Endothelial cell of umbilical vein (primary cell): ENCODE measurements around the gene LSR. TPM values are rescaled to one million over a fixed set of nuclear protein-coding genes. Genes with fewer than 3 reads are reported as not detected.

ENCODE experiments used
- BruUV-seq: library from RNA; stranded (reverse); fragments of 400-500 nt; replicated peaks from 2 replicates; lab custom pipeline; 2021; lab: Mats Ljungman, UMichigan
- CTCF ChIA-PET: fragments of 300-600, 350-600 bp; sonication (Branson Sonifier 250); formaldehyde crosslinking; loops from one replicate; lab custom pipeline; 2021; ENCODE audit warnings: antibody characterized with exemption, inconsistent platforms; lab: Charles Lee
- POLR2A ChIA-PET: fragments of 300-600, 350-600 bp; sonication (Branson Sonifier 250); formaldehyde crosslinking; loops from one replicate; lab custom pipeline; 2021; ENCODE audit warnings: antibody characterized with exemption, inconsistent platforms; lab: Charles Lee
- DNase-seq: peaks from one replicate; pipeline ENCODE4 v3.0.0-alpha.2; 2011; ENCODE audit warnings: low read depth, low spot score
- FAIRE-seq: peaks from 2 replicates; lab custom pipeline; 2011; peaks lifted over from hg19 to GRCh38; lab: Jason Lieb, UNC
- H2AFZ ChIP-seq: 2 replicates; pipeline ENCODE4 v1.6.0; 2012; ENCODE audit warnings: low read depth, low read length, control low read depth, inconsistent platforms
- H3K27ac ChIP-seq: 2 replicates; pipeline ENCODE4 v1.5.1; 2011; ENCODE audit warnings: low read depth, mild to moderate bottlenecking, control low read depth, low read length, moderate library complexity; ENCODE audit not compliant: insufficient read depth
- H3K27me3 ChIP-seq, 2 experiments: 2 replicates each; pipeline versions ENCODE4 v1.6.0 to v1.6.1; 2011; ENCODE audit warnings: low read length in 2 of 2, mixed read lengths in 1 of 2; ENCODE audit not compliant: control insufficient read depth in 2 of 2, insufficient read depth in 2 of 2
- H3K36me3 ChIP-seq, 2 experiments: 2 replicates in 1 of 2; 3 replicates in 1 of 2; pipeline ENCODE4 v1.5.1; 2011; ENCODE audit warnings: low read length in 2 of 2, mild to moderate bottlenecking in 1 of 2, moderate library complexity in 1 of 2; ENCODE audit not compliant: control insufficient read depth in 2 of 2, insufficient read depth in 2 of 2; ENCODE audit errors: extremely low read depth in 1 of 2
- H3K4me1 ChIP-seq: 3 replicates; pipeline ENCODE4 v1.5.1; 2011; ENCODE audit warnings: mild to moderate bottlenecking, low read length; ENCODE audit not compliant: control insufficient read depth, insufficient read depth; ENCODE audit errors: extremely low read depth
- H3K4me2 ChIP-seq: 2 replicates; pipeline ENCODE4 v1.6.1; 2011; ENCODE audit warnings: low read length, control low read depth, mixed read lengths; ENCODE audit not compliant: insufficient read depth
- H3K4me3 ChIP-seq, 3 experiments: fragments of 200-600 bp in 1 of 3; sonication (generic), shearing (Covaris generic) in 1 of 3; replicated peaks in 1 of 3; 2 replicates each; pipeline ENCODE4 v1.5.1; 2011 to 2016; ENCODE audit warnings: control low read depth in 3 of 3, low read length in 3 of 3, mild to moderate bottlenecking in 2 of 3, inconsistent platforms in 1 of 3, low read depth in 1 of 3, moderate library complexity in 1 of 3; ENCODE audit not compliant: insufficient read depth in 1 of 3
- H3K79me2 ChIP-seq: 2 replicates; pipeline ENCODE4 v1.6.0; 2012; ENCODE audit warnings: low read length, inconsistent platforms; ENCODE audit not compliant: control insufficient read depth, insufficient read depth
- H3K9ac ChIP-seq: replicated peaks from 2 replicates; pipeline ENCODE3; 2011; ENCODE audit warnings: low read length, control low read depth; ENCODE audit not compliant: insufficient read depth; ENCODE audit errors: extremely low read depth
- H3K9me1 ChIP-seq: replicated peaks from 3 replicates; pipeline ENCODE4 v1.6.0; 2011; ENCODE audit warnings: mild to moderate bottlenecking, low read length; ENCODE audit not compliant: control insufficient read depth, insufficient read depth; ENCODE audit errors: extremely low read depth
- H3K9me3 ChIP-seq: replicated peaks from 2 replicates; pipeline ENCODE4 v1.5.1; 2012; ENCODE audit warnings: low read length, inconsistent platforms; ENCODE audit not compliant: control insufficient read depth, insufficient read depth
- H4K20me1 ChIP-seq: replicated peaks from 2 replicates; pipeline ENCODE3; 2011; ENCODE audit warnings: mild to moderate bottlenecking, low read length; ENCODE audit not compliant: control insufficient read depth, insufficient read depth; ENCODE audit errors: extremely low read depth
- EZH2 ChIP-seq: IDR thresholded peaks from 2 replicates; pipeline ENCODE4 v1.6.1; 2012; ENCODE audit warnings: borderline replicate concordance, low read depth, mild to moderate bottlenecking, moderate library complexity, low read length, inconsistent platforms; ENCODE audit not compliant: severe bottlenecking
- FOS ChIP-seq: IDR thresholded peaks from 2 replicates; pipeline ENCODE4 v1.6.1; 2011; ENCODE audit warnings: mild to moderate bottlenecking, low read length, moderate library complexity, borderline replicate concordance; ENCODE audit not compliant: insufficient read depth
- GATA2 ChIP-seq: IDR thresholded peaks from 2 replicates; pipeline ENCODE4 v1.7.0; 2011; ENCODE audit warnings: low read depth, mild to moderate bottlenecking, moderate library complexity, mixed read lengths, low read length; ENCODE audit not compliant: insufficient read length, insufficient read depth
- JUN ChIP-seq: IDR thresholded peaks from 2 replicates; pipeline ENCODE4 v1.6.1; 2011; ENCODE audit warnings: borderline replicate concordance, low read depth; ENCODE audit not compliant: insufficient read length, insufficient read depth
- MYC ChIP-seq: IDR thresholded peaks from one replicate; pipeline ENCODE4 v1.6.1; 2011; ENCODE audit warnings: mild to moderate bottlenecking, low read depth, low read length
- POLR2A ChIP-seq: IDR thresholded peaks from 2 replicates; pipeline ENCODE4 v1.6.1; 2012; ENCODE audit warnings: low read depth, mild to moderate bottlenecking, control low read depth, low read length
- POLR2AphosphoS5 ChIP-seq: IDR thresholded peaks from 2 replicates; pipeline ENCODE4 v1.6.1; 2012; ENCODE audit warnings: low read depth, mild to moderate bottlenecking, control low read depth, low read length, moderate library complexity; ENCODE audit not compliant: insufficient read depth
- dilution Hi-C: fragments of 300-500 bp; cut with MboI; formaldehyde crosslinking; loops from one replicate; pipeline ENCODE4 v1.15.0; 2019; ENCODE audit warnings: low sequenced_read_pairs; ENCODE audit not compliant: extremely low pct_ligation_motif_present
- intact Hi-C: fragments of 100-400 bp; cut with micrococcal nuclease; formaldehyde crosslinking; loops from one replicate; pipeline ENCODE4 v1.10.0; 2022
- polyA plus RNA-seq, 4 experiments: library from polyadenylated mRNA; depleted of rRNA in 3 of 4; stranded (reverse) in 3 of 4; unstranded in 1 of 4; fragments of >200 nt; gene quantifications; 2 replicates each; pipeline versions ENCODE4 v1.2.1 to v1.2.3, GENCODE V29; 2011 to 2012; ENCODE audit warnings: missing spikeins in 1 of 4
- total RNA-seq: library from RNA; stranded (reverse); gene quantifications from 2 replicates; pipeline ENCODE4 v1.2.3, GENCODE V29; 2021
- TF ChIP-seq, protein P1 (sequence below), 2 donors: IDR thresholded peaks; 1 replicate in 1 of 2; 2 replicates in 1 of 2; pipeline ENCODE4 v1.5.1; 2011; ENCODE audit warnings: low read length in 2 of 2, mild to moderate bottlenecking in 2 of 2, moderate library complexity in 2 of 2, control low read depth in 1 of 2, inconsistent platforms in 1 of 2, low read depth in 1 of 2; ENCODE audit not compliant: insufficient read depth in 1 of 2; ENCODE audit errors: extremely low read depth in 1 of 2
- TF ChIP-seq, protein P2 (sequence below): IDR thresholded peaks from 2 replicates; pipeline ENCODE4 v1.6.1; 2011; ENCODE audit not compliant: insufficient read depth, insufficient read length

Gene LSR
- total and polyA plus RNA-seq, 2 donors (not counting 3 experiments of a cell fraction or from before 2014, with no cell fraction given), result 0.76 to 1.0 TPM

DNA sequence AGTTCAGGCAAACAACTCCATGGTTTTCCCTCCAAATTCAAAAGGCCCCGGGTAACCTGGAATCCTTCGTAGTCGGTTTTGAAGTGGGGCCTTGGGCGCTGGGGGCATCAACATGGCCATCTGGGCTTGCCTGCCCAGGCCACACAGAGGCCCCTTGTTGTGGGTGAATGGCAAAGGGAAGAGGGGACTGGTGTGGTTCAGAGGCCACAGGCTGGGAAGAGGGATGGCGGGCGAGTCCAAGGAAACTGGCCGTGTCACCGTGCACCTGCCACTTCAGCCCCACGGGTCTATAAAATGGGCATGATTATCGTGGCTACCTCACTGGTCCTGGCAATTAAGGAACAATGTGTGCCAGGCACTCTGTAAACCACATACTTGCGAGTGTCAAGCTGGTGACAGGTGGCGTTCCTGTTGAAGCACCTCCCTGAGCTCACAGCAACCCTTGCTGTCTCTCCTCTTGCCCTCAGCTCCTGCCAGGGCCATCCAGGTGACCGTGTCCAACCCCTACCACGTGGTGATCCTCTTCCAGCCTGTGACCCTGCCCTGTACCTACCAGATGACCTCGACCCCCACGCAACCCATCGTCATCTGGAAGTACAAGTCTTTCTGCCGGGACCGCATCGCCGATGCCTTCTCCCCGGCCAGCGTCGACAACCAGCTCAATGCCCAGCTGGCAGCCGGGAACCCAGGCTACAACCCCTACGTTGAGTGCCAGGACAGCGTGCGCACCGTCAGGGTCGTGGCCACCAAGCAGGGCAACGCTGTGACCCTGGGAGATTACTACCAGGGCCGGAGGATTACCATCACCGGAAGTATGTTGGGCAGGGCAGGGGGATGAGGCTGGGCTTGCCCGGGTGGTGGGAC lies 1.3 kb downstream of the LSR start:
- Histone ChIP-seq H3K27ac (no peak overlapping the region), H3K79me2 (no peaks in the 10 kb centered on the region), H3K9ac (no peak overlapping the region), H3K36me3 (no peaks in the 10 kb centered on the region), H3K4me2 (no peak overlapping the region), H2AFZ (no peak overlapping the region), H4K20me1 (no peaks in the 10 kb centered on the region), H3K9me3 (no peaks in the 10 kb centered on the region), H3K4me1 (peaks cover 3% of the 10 kb centered on the region), H3K4me3 (no peak overlapping the region), H3K9me1 (no peaks in the 10 kb centered on the region), H3K27me3 (peaks cover 26 to 40% of the 10 kb centered on the region in 2 experiments)
- no TSS peak for BruUV-seq
- ChIA-PET CTCF (no interaction called here), POLR2A (no interaction called here)
- FAIRE-seq (no peak), DNase-seq (no peak)
- intact Hi-C loops (no loop called here), dilution Hi-C loops (no loop called here)
- TF ChIP-seq POLR2AphosphoS5 (no peak), POLR2A (no peak), EZH2 (no peak), GATA2 (no peak), MYC (no peak), FOS (no peak), JUN (no peak)
- TF ChIP-seq, protein P1, sequence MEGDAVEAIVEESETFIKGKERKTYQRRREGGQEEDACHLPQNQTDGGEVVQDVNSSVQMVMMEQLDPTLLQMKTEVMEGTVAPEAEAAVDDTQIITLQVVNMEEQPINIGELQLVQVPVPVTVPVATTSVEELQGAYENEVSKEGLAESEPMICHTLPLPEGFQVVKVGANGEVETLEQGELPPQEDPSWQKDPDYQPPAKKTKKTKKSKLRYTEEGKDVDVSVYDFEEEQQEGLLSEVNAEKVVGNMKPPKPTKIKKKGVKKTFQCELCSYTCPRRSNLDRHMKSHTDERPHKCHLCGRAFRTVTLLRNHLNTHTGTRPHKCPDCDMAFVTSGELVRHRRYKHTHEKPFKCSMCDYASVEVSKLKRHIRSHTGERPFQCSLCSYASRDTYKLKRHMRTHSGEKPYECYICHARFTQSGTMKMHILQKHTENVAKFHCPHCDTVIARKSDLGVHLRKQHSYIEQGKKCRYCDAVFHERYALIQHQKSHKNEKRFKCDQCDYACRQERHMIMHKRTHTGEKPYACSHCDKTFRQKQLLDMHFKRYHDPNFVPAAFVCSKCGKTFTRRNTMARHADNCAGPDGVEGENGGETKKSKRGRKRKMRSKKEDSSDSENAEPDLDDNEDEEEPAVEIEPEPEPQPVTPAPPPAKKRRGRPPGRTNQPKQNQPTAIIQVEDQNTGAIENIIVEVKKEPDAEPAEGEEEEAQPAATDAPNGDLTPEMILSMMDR (IDR thresholded peaks at IDR 0.05; ENCODE audit: extremely low read depth in 1 of 2, insufficient read depth in 1 of 2, low read depth in 1 of 2, low read length in 2 of 2), result no peak
- TF ChIP-seq, protein P2, sequence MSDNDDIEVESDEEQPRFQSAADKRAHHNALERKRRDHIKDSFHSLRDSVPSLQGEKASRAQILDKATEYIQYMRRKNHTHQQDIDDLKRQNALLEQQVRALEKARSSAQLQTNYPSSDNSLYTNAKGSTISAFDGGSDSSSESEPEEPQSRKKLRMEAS, result no peak
